AG10803 (cell line): ENCODE data around the gene SRRD.

Source experiments
- DNase-seq: peaks from one replicate; pipeline ENCODE4 v3.0.0; 2010; ENCODE audit warnings: low read depth
- H3K4me3 ChIP-seq: 2 replicates; pipeline ENCODE4 v1.5.1; 2011; ENCODE audit warnings: mild to moderate bottlenecking, low read length, control low read depth
- CTCF ChIP-seq: conservative IDR thresholded peaks from 2 replicates; pipeline ENCODE4 v1.5.1; 2011; ENCODE audit warnings: mild to moderate bottlenecking, low read length, control low read depth, inconsistent platforms

Gene SRRD

DNA sequence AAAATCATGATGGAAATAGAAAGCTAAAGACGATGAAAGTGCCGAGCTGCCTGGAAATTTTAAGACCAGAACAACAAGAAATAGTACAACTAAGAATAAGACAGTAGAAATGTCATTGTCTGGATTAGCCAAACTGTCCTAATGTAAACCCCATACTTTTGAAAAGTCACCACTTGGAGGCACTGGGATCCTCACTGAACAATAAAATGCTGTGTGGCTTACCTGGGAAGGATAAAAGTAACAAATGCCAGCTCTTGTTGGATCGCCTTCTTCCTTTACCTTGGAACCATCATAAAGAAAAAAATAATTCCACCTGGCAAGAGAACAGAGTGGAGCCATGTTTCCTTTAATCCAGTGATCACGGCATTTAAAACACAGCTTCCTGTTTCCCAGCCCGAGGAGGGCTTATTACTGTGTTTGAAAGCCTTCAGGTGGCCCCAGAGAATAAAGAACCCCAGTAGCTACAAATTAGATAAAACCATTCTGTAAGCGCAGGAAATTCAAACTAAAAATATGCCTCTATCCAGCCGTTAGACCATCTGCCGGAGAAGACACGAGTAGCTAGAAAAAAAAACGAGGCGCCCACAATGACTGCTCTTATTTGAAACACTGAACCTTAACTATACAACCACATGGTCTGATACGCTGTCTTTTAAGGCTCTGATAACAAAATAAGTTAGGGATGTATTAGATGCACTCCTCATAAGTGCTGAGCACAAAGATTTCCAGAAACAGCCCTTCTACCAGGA, 4.5 kb upstream of the SRRD start:
- H3K4me3 ChIP-seq: no peak overlapping the region
- DNase-seq: no peak
- no peak for TF ChIP-seq CTCF

GRCh38 chr22:26479792-26480610, 3.7 kb upstream of the SRRD start:
- no peak for DNase-seq
- no peak overlapping the region for H3K4me3 ChIP-seq
- no peak for TF ChIP-seq CTCF

- no peak for TF ChIP-seq CTCF
- no peak overlapping the region for H3K4me3 ChIP-seq
- DNase-seq: no peak
These were observed 3.1 kb upstream of the SRRD start for GRCh38 chr22:26480611-26480932.

DNA sequence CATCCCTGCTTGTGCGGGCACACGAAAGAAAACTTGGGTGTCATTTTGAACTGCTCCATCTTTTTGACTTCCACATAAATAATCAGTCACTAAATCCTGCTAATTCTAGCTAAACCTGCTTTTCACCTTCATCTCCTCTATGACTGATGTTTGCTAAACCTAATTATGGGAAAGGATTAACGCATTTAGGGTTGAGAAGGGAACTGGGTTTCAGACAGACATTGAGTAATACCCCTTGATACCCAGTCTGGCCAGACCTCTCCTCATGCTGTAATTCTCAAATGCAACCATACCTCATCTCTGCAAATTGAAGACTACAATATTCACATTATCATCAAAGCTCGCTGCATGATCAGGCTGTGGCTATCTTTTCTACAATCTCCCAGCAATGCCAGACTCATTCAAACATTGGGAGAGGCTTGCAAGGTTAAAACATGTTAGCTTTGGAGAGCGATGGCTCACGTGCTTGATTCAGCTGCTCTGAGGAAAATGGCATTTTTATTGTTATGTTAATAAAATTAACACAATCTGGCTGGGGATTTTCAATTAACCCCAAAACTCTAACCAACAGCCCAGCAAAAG, 2.5 kb upstream of the SRRD start:
- no peak overlapping the region for H3K4me3 ChIP-seq
- no peak for TF ChIP-seq CTCF
- DNase-seq: no peak

GRCh38 chr22:26481694-26482093, 2.0 kb upstream of the SRRD start:
- TF ChIP-seq CTCF: no peak
- DNase-seq: no peak
- no peak overlapping the region for H3K4me3 ChIP-seq

GRCh38 chr22:26482161-26482560, 1.5 kb upstream of the SRRD start:
- no peak for TF ChIP-seq CTCF
- no peak overlapping the region for H3K4me3 ChIP-seq
- DNase-seq: no peak
